ENCODE data around the gene MAP3K2. TPM values are rescaled to one million over a fixed set of nuclear protein-coding genes. Genes with fewer than 3 reads are reported as not detected.
"Not testable (repeated sequence)": the region's sequence is repeated elsewhere in the genome, so short reads cannot be mapped to it uniquely, and the experiment has no call there.

Gene MAP3K2
- total RNA-seq, 2 experiments from 2014 or later, result 33.4 to 34.9 TPM

DNA sequence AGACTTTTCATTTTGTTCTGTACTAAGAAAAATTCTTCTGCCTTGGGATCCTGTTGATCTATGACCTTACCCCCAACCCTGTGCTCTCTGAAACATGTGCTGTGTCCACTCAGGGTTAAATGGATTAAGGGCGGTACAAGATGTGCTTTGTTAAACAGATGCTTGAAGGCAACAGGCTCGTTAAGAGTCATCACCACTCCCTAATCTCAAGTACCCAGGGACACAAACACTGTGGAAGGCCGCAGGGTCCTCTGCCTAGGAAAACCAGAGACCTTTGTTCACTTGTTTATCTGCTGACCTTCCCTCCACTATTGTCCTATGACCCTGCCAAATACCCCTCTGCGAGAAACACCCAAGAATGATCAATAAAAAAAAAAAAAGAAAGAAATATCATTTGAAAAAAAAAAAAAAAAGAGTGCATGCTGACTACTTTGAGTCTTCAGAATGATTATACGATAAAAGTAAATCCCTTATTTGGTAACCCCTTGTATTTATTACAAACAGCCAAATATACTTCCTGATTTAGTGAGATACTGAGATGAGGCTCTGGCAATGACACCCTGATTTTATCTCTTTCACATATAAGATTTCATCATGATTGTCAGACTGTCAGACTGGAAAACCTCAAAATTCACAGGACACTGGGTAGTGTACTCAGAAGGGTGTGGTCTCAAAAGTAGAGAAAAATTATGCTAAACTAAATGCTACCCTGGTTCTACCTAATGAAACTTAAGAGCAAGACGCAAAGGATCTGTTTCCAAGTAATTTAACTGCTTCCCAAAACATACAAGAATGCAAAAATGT lies 33.7 kb downstream of the MAP3K2 start:
- H3K9me3 Mint-ChIP-seq, H3K36me3 Mint-ChIP-seq, H3K4me3 Mint-ChIP-seq, DNase-seq, H3K27me3 Mint-ChIP-seq, H3K27ac Mint-ChIP-seq, POLR2A ChIA-PET: not testable (repeated sequence)
- intact Hi-C loops (cut with micrococcal nuclease), result loop anchor here (2.0 kb wide), 2 partner anchors 25 to 125 kb away; no protein-coding TSS in a partner anchor
- CTCF ChIA-PET, result interaction anchor here (0.6 kb wide), 1 partner anchor 40 kb away, joined by 3 read pairs; no protein-coding TSS in a partner anchor
- peaks cover 41% of the 10 kb centered on the region for H3K4me1 Mint-ChIP-seq (ENCODE audit: low read depth)

GRCh38 chr2:127353223-127353622 lies 34.6 kb downstream of the MAP3K2 start:
- H3K9me3 Mint-ChIP-seq; H3K36me3 Mint-ChIP-seq; H3K4me3 Mint-ChIP-seq; intact Hi-C loops (cut with micrococcal nuclease); CTCF ChIA-PET; H3K27me3 Mint-ChIP-seq; DNase-seq; POLR2A ChIA-PET; H3K27ac Mint-ChIP-seq: not testable (repeated sequence)
- H3K4me1 Mint-ChIP-seq (ENCODE audit: low read depth), result peaks cover 42% of the 10 kb centered on the region

GRCh38 chr2:127351603-127352002 lies 36.2 kb downstream of the MAP3K2 start:
- Mint-ChIP-seq H3K27me3 (no peaks in the 10 kb centered on the region), H3K4me3 (no peak overlapping the region), H3K36me3 (no peaks in the 10 kb centered on the region), H3K4me1 (ENCODE audit: low read depth) (peaks cover 48% of the 10 kb centered on the region), H3K9me3 (no peaks in the 10 kb centered on the region), H3K27ac (no peak overlapping the region)
- ChIA-PET POLR2A (no interaction called here), CTCF (no interaction called here)
- intact Hi-C loops (cut with micrococcal nuclease), result no loop called here
- DNase-seq, result no peak

GRCh38 chr2:127348426-127349000 lies 39.3 kb downstream of the MAP3K2 start:
- Mint-ChIP-seq H3K36me3 (peaks cover 3% of the 10 kb centered on the region), H3K27me3 (no peaks in the 10 kb centered on the region), H3K27ac (no peak overlapping the region), H3K4me1 (ENCODE audit: low read depth) (peaks cover 49% of the 10 kb centered on the region), H3K4me3 (no peak overlapping the region), H3K9me3 (peaks cover 3% of the 10 kb centered on the region)
- no peak for DNase-seq
- intact Hi-C loops (cut with micrococcal nuclease), result no loop called here
- ChIA-PET POLR2A (no interaction called here), CTCF (interaction anchor here (0.6 to 1.4 kb wide), 2 partner anchors 47 to 131 kb away, joined by 3 to 4 read pairs; no protein-coding TSS in a partner anchor)

- Mint-ChIP-seq H3K4me1 (ENCODE audit: low read depth) (peaks cover 49% of the 10 kb centered on the region), H3K4me3 (no peak overlapping the region), H3K36me3 (peaks cover 5% of the 10 kb centered on the region), H3K27ac (no peak overlapping the region), H3K9me3 (peaks cover 3% of the 10 kb centered on the region), H3K27me3 (no peaks in the 10 kb centered on the region)
- intact Hi-C loops (cut with micrococcal nuclease), result no loop called here
- POLR2A ChIA-PET, result no interaction called here
- CTCF ChIA-PET, result interaction anchor here (0.6 kb wide), 1 partner anchor 47 kb away, joined by 3 read pairs; no protein-coding TSS in a partner anchor
- DNase-seq, result no peak
These were observed 39.9 kb downstream of the MAP3K2 start for GRCh38 chr2:127347734-127348392.

- POLR2A ChIA-PET, result no interaction called here
- peaks cover 6% of the 10 kb centered on the region for H3K36me3 Mint-ChIP-seq
- H3K27me3 Mint-ChIP-seq, result no peaks in the 10 kb centered on the region
- intact Hi-C loops (cut with micrococcal nuclease), result no loop called here
- peaks cover 3% of the 10 kb centered on the region for H3K9me3 Mint-ChIP-seq
- no peak for DNase-seq
- CTCF ChIA-PET, result no interaction called here
- H3K4me3 Mint-ChIP-seq, result no peak overlapping the region
- H3K4me1 Mint-ChIP-seq (ENCODE audit: low read depth), result peaks cover 46% of the 10 kb centered on the region
- H3K27ac Mint-ChIP-seq, result no peak overlapping the region
These were observed 40.8 kb downstream of the MAP3K2 start for GRCh38 chr2:127347015-127347414.

DNA sequence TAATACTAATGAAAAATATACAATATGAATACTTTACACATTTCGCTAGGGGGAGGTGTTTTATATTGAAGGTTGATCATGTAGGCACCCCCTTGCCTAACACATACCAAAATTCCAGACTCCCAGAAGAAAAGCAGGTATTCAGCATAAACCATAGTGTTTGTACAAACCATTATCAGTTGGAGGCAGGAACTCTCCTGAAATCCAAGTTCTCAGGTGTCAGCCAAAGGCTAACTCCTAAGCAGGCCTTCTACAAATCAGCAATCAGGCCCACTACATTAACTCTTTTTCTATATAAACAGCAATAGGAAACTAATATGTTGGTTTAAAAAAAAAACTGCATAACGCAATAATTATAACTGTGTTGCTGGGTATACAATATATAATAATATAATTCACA lies 44.5 kb downstream of the MAP3K2 start:
- intact Hi-C loops (cut with micrococcal nuclease), result no loop called here
- DNase-seq, result no peak
- ChIA-PET CTCF (interaction anchor here (0.7 to 1.0 kb wide), 2 partner anchors 34 to 136 kb away, joined by 3 to 4 read pairs; no protein-coding TSS in a partner anchor), POLR2A (no interaction called here)
- Mint-ChIP-seq H3K36me3 (peaks cover 12% of the 10 kb centered on the region), H3K4me3 (no peak overlapping the region), H3K9me3 (peaks cover 3% of the 10 kb centered on the region), H3K27me3 (no peaks in the 10 kb centered on the region), H3K27ac (no peak overlapping the region), H3K4me1 (ENCODE audit: low read depth) (peaks cover 25% of the 10 kb centered on the region)

DNA sequence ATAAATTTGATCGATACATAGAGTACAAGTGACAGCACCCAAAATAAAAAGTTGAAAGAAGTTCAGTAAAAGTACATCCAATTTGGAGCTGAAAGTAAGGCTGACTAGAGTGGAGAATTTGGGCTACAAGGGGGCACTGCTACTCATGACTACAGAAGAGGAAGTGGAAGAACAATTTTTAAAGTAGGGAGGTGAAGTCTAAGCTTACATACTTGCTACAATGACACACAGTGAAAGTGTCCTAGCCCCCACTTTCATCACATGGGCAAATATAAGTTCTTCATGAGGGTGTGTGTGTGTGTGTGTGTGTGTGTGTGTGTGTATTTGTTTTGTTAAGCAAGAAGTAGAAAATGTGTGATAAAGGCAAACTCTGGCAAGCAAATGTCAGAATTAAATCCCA lies 45.7 kb downstream of the MAP3K2 start:
- no peak overlapping the region for H3K4me3 Mint-ChIP-seq

DNA sequence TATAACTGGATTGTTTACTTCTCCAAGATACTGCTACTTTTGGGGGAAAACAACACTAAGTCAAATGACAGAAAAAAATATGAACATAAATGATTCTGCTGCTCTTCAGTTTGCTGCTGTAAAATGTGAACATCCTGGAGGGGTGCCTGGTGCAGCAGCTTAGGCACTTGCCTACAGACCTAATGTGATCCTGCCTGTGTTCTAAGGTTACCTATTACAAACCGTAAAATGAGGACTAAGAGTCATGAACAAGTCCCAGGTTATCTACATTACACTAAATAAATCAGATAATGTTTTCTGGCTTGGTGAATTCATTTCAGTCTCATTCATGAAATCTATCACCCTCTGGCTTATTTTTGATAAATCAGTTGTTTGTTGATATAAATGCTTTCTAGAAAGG lies 55.4 kb downstream of the MAP3K2 start:
- no peak overlapping the region for H3K27ac Mint-ChIP-seq
- DNase-seq, result no peak
- no peaks in the 10 kb centered on the region for H3K27me3 Mint-ChIP-seq
- no peak overlapping the region for H3K4me3 Mint-ChIP-seq
- H3K36me3 Mint-ChIP-seq, result peaks cover 15% of the 10 kb centered on the region
- intact Hi-C loops (cut with micrococcal nuclease), result no loop called here
- no peaks in the 10 kb centered on the region for H3K4me1 Mint-ChIP-seq (ENCODE audit: low read depth)
- H3K9me3 Mint-ChIP-seq, result no peaks in the 10 kb centered on the region
- CTCF ChIA-PET, result no interaction called here
- POLR2A ChIA-PET, result no interaction called here

More for the DNA sequence above, 45.7 kb downstream of the MAP3K2 start:
- H3K27ac Mint-ChIP-seq, result no peak overlapping the region
- intact Hi-C loops (cut with micrococcal nuclease), result no loop called here
- H3K4me1 Mint-ChIP-seq (ENCODE audit: low read depth), result peaks cover 15% of the 10 kb centered on the region
- H3K36me3 Mint-ChIP-seq, result peaks cover 18% of the 10 kb centered on the region
- DNase-seq, result no peak
- CTCF ChIA-PET, result interaction anchor here (1.0 kb wide), 1 partner anchor 137 kb away, joined by 3 read pairs; no protein-coding TSS in a partner anchor
- peaks cover 3% of the 10 kb centered on the region for H3K9me3 Mint-ChIP-seq
- no peaks in the 10 kb centered on the region for H3K27me3 Mint-ChIP-seq
- POLR2A ChIA-PET, result interaction anchor here (0.6 kb wide), 1 partner anchor 9 kb away, joined by 3 read pairs; no protein-coding TSS in a partner anchor

DNA sequence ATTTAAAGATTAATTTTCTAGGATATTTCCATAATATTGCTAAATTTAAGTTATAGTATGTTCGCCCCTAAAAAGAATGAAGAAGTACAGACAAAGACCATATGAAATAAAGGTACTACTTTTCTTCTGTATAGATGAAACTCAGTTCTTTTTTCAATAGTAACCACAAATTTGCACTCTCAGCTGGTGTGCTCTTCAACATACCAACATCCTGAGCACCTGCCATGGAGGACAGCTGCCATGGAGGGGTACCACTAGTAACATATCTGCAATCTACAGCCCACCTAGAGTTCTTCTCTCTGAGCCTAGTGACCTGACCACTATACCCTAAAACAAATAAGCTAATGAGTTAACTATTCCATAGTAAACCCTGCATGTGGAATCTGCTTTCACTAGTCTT lies 57.0 kb downstream of the MAP3K2 start:
- no peaks in the 10 kb centered on the region for H3K9me3 Mint-ChIP-seq
- no peak overlapping the region for H3K27ac Mint-ChIP-seq
- H3K36me3 Mint-ChIP-seq, result peaks cover 16% of the 10 kb centered on the region
- no peaks in the 10 kb centered on the region for H3K27me3 Mint-ChIP-seq
- no peak overlapping the region for H3K4me3 Mint-ChIP-seq
- ChIA-PET POLR2A (no interaction called here), CTCF (interaction anchor here (1.2 to 1.6 kb wide), 3 partner anchors 85 to 260 kb away, joined by 3 to 6 read pairs (median 3); no protein-coding TSS in a partner anchor)
- DNase-seq, result no peak
- no peaks in the 10 kb centered on the region for H3K4me1 Mint-ChIP-seq (ENCODE audit: low read depth)
- intact Hi-C loops (cut with micrococcal nuclease), result no loop called here

GRCh38 chr2:127326289-127326945 lies 61.4 kb downstream of the MAP3K2 start:
- Mint-ChIP-seq H3K9me3 (no peaks in the 10 kb centered on the region), H3K36me3 (peaks cover 25% of the 10 kb centered on the region), H3K27ac (no peak overlapping the region), H3K4me3 (no peak overlapping the region), H3K4me1 (ENCODE audit: low read depth) (no peaks in the 10 kb centered on the region), H3K27me3 (no peaks in the 10 kb centered on the region)
- POLR2A ChIA-PET, result no interaction called here
- intact Hi-C loops (cut with micrococcal nuclease), result loop anchor here (10.0 kb wide), 1 partner anchor 318 kb away; the partner anchor contains the start of gene GPR17
- no peak for DNase-seq
- CTCF ChIA-PET, result interaction anchor here (4.9 kb wide), 1 partner anchor 153 kb away, joined by 37 read pairs; no protein-coding TSS in a partner anchor
